HepG2 (cell line): Measurements from ENCODE around the gene AFG1L. TPM values are rescaled to one million over a fixed set of nuclear protein-coding genes. Genes with fewer than 3 reads are reported as not detected.

Source experiments
- E2F5 ChIP-seq: sonication (generic); formaldehyde crosslinking; conservative IDR thresholded peaks from 2 replicates; pipeline ENCODE4 v1.4.0; 2020; ENCODE audit warnings: missing genetic modification reagents
- HDAC1 ChIP-seq: sonication (generic); formaldehyde crosslinking; IDR thresholded peaks from 2 replicates; pipeline ENCODE4 v1.5.1; 2020; ENCODE audit warnings: mild to moderate bottlenecking, missing genetic modification reagents
- HNF4G ChIP-seq, 2 experiments: sonication (generic) in 1 of 2; formaldehyde crosslinking in 1 of 2; IDR thresholded peaks; 2 replicates each; pipeline versions ENCODE4 v1.4.0 to v1.6.1; 2011 to 2020; ENCODE audit warnings: borderline replicate concordance in 2 of 2, low read depth in 2 of 2, mild to moderate bottlenecking in 2 of 2, low read length in 1 of 2, missing genetic modification reagents in 1 of 2, moderate library complexity in 1 of 2
- JUNB ChIP-seq: sonication (generic); formaldehyde crosslinking; IDR thresholded peaks from 2 replicates; pipeline ENCODE4 v1.8.0; 2022; ENCODE audit warnings: missing genetic modification reagents, mild to moderate bottlenecking, borderline replicate concordance
- LBX2 ChIP-seq: sonication (generic); formaldehyde crosslinking; IDR thresholded peaks from 2 replicates; pipeline ENCODE4 v1.5.0; 2020; ENCODE audit warnings: missing genetic modification reagents, mild to moderate bottlenecking, borderline replicate concordance
- MYNN ChIP-seq: sonication (generic); formaldehyde crosslinking; IDR thresholded peaks from 2 replicates; pipeline ENCODE4 v1.4.0; 2020; ENCODE audit warnings: mild to moderate bottlenecking, low read depth, missing genetic modification reagents
- SRSF1 ChIP-seq: fragments of 200-400 bp; formaldehyde crosslinking; optimal IDR thresholded peaks from 2 replicates; pipeline ENCODE3; 2017; ENCODE audit warnings: mild to moderate bottlenecking, low read depth, low read length, moderate library complexity
- U2AF2 ChIP-seq: fragments of 200-400 bp; formaldehyde crosslinking; IDR thresholded peaks from 2 replicates; pipeline ENCODE4 v1.6.1; 2017; ENCODE audit warnings: low read depth, mild to moderate bottlenecking, low read length
- ZBTB14 ChIP-seq: sonication (generic); formaldehyde crosslinking; IDR thresholded peaks from 2 replicates; pipeline ENCODE4 v1.4.0; 2020; ENCODE audit warnings: missing genetic modification reagents
- ZBTB39 ChIP-seq: sonication (generic); formaldehyde crosslinking; IDR thresholded peaks from 2 replicates; pipeline ENCODE4 v1.5.0; 2020; ENCODE audit warnings: missing genetic modification reagents
- ZBTB40 ChIP-seq, 2 experiments: fragments of 450-650 bp in 1 of 2; sonication (generic) in 1 of 2; formaldehyde crosslinking in 1 of 2; IDR thresholded peaks; 2 replicates each; pipeline versions ENCODE4 v1.6.1 to v1.8.0; 2016 to 2022; ENCODE audit warnings: antibody characterized with exemption in 1 of 2, mild to moderate bottlenecking in 1 of 2, missing genetic modification reagents in 1 of 2
- ZNF207 ChIP-seq: fragments of 450-650 bp; IDR thresholded peaks from 2 replicates; pipeline ENCODE4 v1.6.1; 2016; ENCODE audit warnings: antibody characterized with exemption, borderline replicate concordance
- ZNF451 ChIP-seq: sonication (generic); formaldehyde crosslinking; IDR thresholded peaks from 2 replicates; pipeline ENCODE4 v1.5.0; 2020; ENCODE audit warnings: mild to moderate bottlenecking, missing genetic modification reagents
- polyA plus RNA-seq, 8 experiments: library from polyadenylated mRNA; depleted of rRNA in 3 of 8; stranded (reverse) in 7 of 8; unstranded in 1 of 8; fragments of >200 nt; fragmentation: Illumina TruSeq in 4 of 8; extraction: Trizol in 4 of 8; gene quantifications; 2 replicates each; pipeline versions ENCODE4 v1.2.1 to v1.2.3, GENCODE V29; 2011 to 2016; ENCODE audit warnings: low read depth in 4 of 8, missing spikeins in 1 of 8, mixed read lengths in 1 of 8; ENCODE audit not compliant: insufficient read depth in 1 of 8
- total RNA-seq, 5 experiments: library from RNA; depleted of rRNA; stranded (reverse); fragments of >200 nt; fragmentation: Illumina TruSeq; extraction: Trizol; gene quantifications; 2 replicates each; pipeline ENCODE4 v1.2.3, GENCODE V29; 2016; ENCODE audit warnings: low read depth in 1 of 5

Gene AFG1L
- total and polyA plus RNA-seq, 2 of the 13 experiments (the other 11 are each of a cell fraction or from before 2014, with no cell fraction given) = 3.1 to 14.0 TPM

GRCh38 chr6:108559097-108559883, 264.4 kb downstream of the AFG1L start (continued):
- TF ChIP-seq HDAC1 (CRISPR knock-in tag) = peak; percentile 55
- TF ChIP-seq HNF4G (IDR thresholded peaks at IDR 0.05; ENCODE audit: borderline replicate concordance, low read depth, low read length) = no peak
- TF ChIP-seq HNF4G (CRISPR knock-in tag; IDR thresholded peaks at IDR 0.05; ENCODE audit: borderline replicate concordance, low read depth) = no peak
- TF ChIP-seq ZBTB40 (IDR thresholded peaks at IDR 0.05) = no peak
- no peak for TF ChIP-seq ZBTB40 (CRISPR knock-in tag; IDR thresholded peaks at IDR 0.05)
- no peak for TF ChIP-seq LBX2
- no peak for TF ChIP-seq E2F5
- no peak; the same call in 1 of the 2 replicates for TF ChIP-seq ZNF451 (CRISPR knock-in tag)
- TF ChIP-seq ZBTB14 (CRISPR knock-in tag) = peak; percentile 89
- TF ChIP-seq ZNF207 = no peak
- no peak for TF ChIP-seq MYNN
- no peak for TF ChIP-seq JUNB
- no peak for TF ChIP-seq U2AF2
- TF ChIP-seq SRSF1 = no peak
- TF ChIP-seq ZBTB39 (CRISPR knock-in tag) = no peak
